IMR-90 (cell line): ENCODE measurements around the gene RPS27L. TPM values are rescaled to one million over a fixed set of nuclear protein-coding genes. Genes with fewer than 3 reads are reported as not detected.

Source experiments
- ATAC-seq: fragments of 200-7000 bp; cut with Tn5 transposase; 2 replicates; pipeline ENCODE4 v1.9.1; 2020; ENCODE audit warnings: low read depth, mild to moderate bottlenecking, moderate library complexity
- BruUV-seq: library from RNA; stranded (reverse); fragments of 400-500 nt; replicated peaks from 2 replicates; lab custom pipeline; 2021; lab: Mats Ljungman, UMichigan
- CTCF ChIA-PET: fragments of 300-600 bp; formaldehyde crosslinking; extraction: SDS; loops from one replicate; lab custom pipeline; 2021; ENCODE audit warnings: antibody characterized with exemption; lab: Yijun Ruan, JAX
- POLR2A ChIA-PET: fragments of 300-600 bp; sonication (Branson Sonifier 250); formaldehyde crosslinking; loops from one replicate; lab custom pipeline; 2022; ENCODE audit warnings: antibody characterized with exemption; ENCODE audit not compliant: unreplicated experiment; lab: Charles Lee
- DNase-seq: peaks from one replicate; pipeline ENCODE4 v3.0.0; 2013
- H2AFZ ChIP-seq: replicated peaks from 2 replicates; pipeline ENCODE3; 2013; ENCODE audit warnings: low read length, mild to moderate bottlenecking; ENCODE audit not compliant: poor library complexity
- H2AK5ac ChIP-seq: 2 replicates; pipeline ENCODE4 v1.6.1; 2013; ENCODE audit warnings: low read depth, low read length, inconsistent platforms
- H2AK9ac ChIP-seq: replicated peaks from 2 replicates; pipeline ENCODE3; 2013; ENCODE audit warnings: mild to moderate bottlenecking, low read depth, low read length, moderate library complexity; ENCODE audit not compliant: poor library complexity
- H2BK120ac ChIP-seq: 2 replicates; pipeline ENCODE4 v1.6.1; 2013; ENCODE audit warnings: low read depth, low read length, inconsistent platforms
- H2BK15ac ChIP-seq: 3 replicates; pipeline ENCODE4 v1.6.1; 2013; ENCODE audit warnings: low read depth, low read length, inconsistent platforms
- H2BK20ac ChIP-seq: 2 replicates; pipeline ENCODE4 v1.6.1; 2013; ENCODE audit warnings: low read depth, mild to moderate bottlenecking, inconsistent platforms, low read length, moderate library complexity
- H2BK5ac ChIP-seq: 2 replicates; pipeline ENCODE4 v1.6.1; 2013; ENCODE audit warnings: mild to moderate bottlenecking, low read depth, low read length, inconsistent platforms; ENCODE audit not compliant: poor library complexity, severe bottlenecking
- H3K14ac ChIP-seq: replicated peaks from 2 replicates; pipeline ENCODE4 v1.6.1; 2013; ENCODE audit warnings: low read depth, low read length, inconsistent platforms
- H3K18ac ChIP-seq: 2 replicates; pipeline ENCODE4 v1.6.1; 2013; ENCODE audit warnings: low read depth, low read length, control low read depth
- H3K23ac ChIP-seq: 2 replicates; pipeline ENCODE4 v1.6.1; 2013; ENCODE audit warnings: low read depth, low read length, inconsistent platforms
- H3K27ac ChIP-seq: 2 replicates; pipeline ENCODE4 v1.5.1; 2013; ENCODE audit warnings: mild to moderate bottlenecking, control low read depth, low read length; ENCODE audit not compliant: insufficient read depth
- H3K27me3 ChIP-seq: 2 replicates; pipeline ENCODE4 v1.6.1; 2013; ENCODE audit warnings: low read length; ENCODE audit not compliant: control insufficient read depth, insufficient read depth
- H3K36me3 ChIP-seq: 2 replicates; pipeline ENCODE4 v1.6.1; 2013; ENCODE audit warnings: low read length, mixed read lengths; ENCODE audit not compliant: control insufficient read depth, insufficient read depth
- H3K4ac ChIP-seq: 2 replicates; pipeline ENCODE4 v1.6.1; 2013; ENCODE audit warnings: low read depth, low read length, inconsistent platforms
- H3K4me1 ChIP-seq: 2 replicates; pipeline ENCODE4 v1.6.1; 2013; ENCODE audit warnings: low read length, mixed read lengths; ENCODE audit not compliant: control insufficient read depth, insufficient read depth
- H3K4me2 ChIP-seq: 2 replicates; pipeline ENCODE4 v1.6.1; 2013; ENCODE audit warnings: low read depth, mild to moderate bottlenecking, control low read depth, low read length, moderate library complexity
- H3K4me3 ChIP-seq: 2 replicates; pipeline ENCODE4 v1.5.1; 2013; ENCODE audit warnings: low read depth, mild to moderate bottlenecking, control low read depth, low read length, moderate library complexity; ENCODE audit not compliant: insufficient read depth
- H3K56ac ChIP-seq: 2 replicates; pipeline ENCODE4 v1.6.1; 2013; ENCODE audit warnings: low read length, inconsistent platforms; ENCODE audit not compliant: insufficient read depth; ENCODE audit errors: extremely low read depth
- H3K79me1 ChIP-seq, 2 experiments: 2 replicates each; pipeline ENCODE4 v1.6.1; 2013; ENCODE audit warnings: low read length in 2 of 2, inconsistent platforms in 1 of 2, low read depth in 1 of 2
- H3K9ac ChIP-seq: 2 replicates; pipeline ENCODE4 v1.6.1; 2013; ENCODE audit warnings: low read depth, low read length, control low read depth
- H3K9me1 ChIP-seq: 2 replicates; pipeline ENCODE4 v1.6.1; 2013; ENCODE audit warnings: low read length, inconsistent platforms; ENCODE audit not compliant: insufficient read depth
- H3K9me3 ChIP-seq: 2 replicates; pipeline ENCODE4 v1.6.1; 2013; ENCODE audit warnings: low read length; ENCODE audit not compliant: control insufficient read depth, insufficient read depth
- H4K20me1 ChIP-seq: 2 replicates; pipeline ENCODE4 v1.6.1; 2013; ENCODE audit warnings: low read length, inconsistent platforms; ENCODE audit not compliant: insufficient read depth
- H4K5ac ChIP-seq: 2 replicates; pipeline ENCODE4 v1.6.1; 2013; ENCODE audit warnings: mild to moderate bottlenecking, low read depth, low read length, control low read depth
- H4K8ac ChIP-seq, 2 experiments: 2 replicates each; pipeline ENCODE4 v1.6.1; 2013; ENCODE audit warnings: low read depth in 2 of 2, low read length in 2 of 2, control low read depth in 1 of 2, inconsistent platforms in 1 of 2
- H4K91ac ChIP-seq: 2 replicates; pipeline ENCODE4 v1.6.1; 2013; ENCODE audit warnings: low read depth, low read length, inconsistent platforms; ENCODE audit not compliant: insufficient read depth
- BHLHE40 ChIP-seq: fragments of 150-350 bp; IDR thresholded peaks from 2 replicates; pipeline ENCODE4 v1.6.1; 2016; ENCODE audit warnings: mild to moderate bottlenecking, low read depth, low read length
- CEBPB ChIP-seq: IDR thresholded peaks from 2 replicates; pipeline ENCODE4 v1.6.1; 2012; ENCODE audit warnings: low read depth, low read length, improper control_type of control experiment
- CHD1 ChIP-seq: IDR thresholded peaks from 2 replicates; pipeline ENCODE4 v1.6.1; 2012; ENCODE audit warnings: low read depth, low read length, improper control_type of control experiment
- CTCF ChIP-seq: conservative IDR thresholded peaks from 2 replicates; pipeline ENCODE4 v1.5.1; 2012; ENCODE audit warnings: mild to moderate bottlenecking, low read depth, low read length, improper control_type of control experiment
- ELK1 ChIP-seq: fragments of 150-350 bp; IDR thresholded peaks from 2 replicates; pipeline ENCODE4 v1.6.1; 2016; ENCODE audit warnings: low read depth, mild to moderate bottlenecking, low read length, moderate library complexity, borderline replicate concordance
- FOS ChIP-seq: fragments of 150-350 bp; IDR thresholded peaks from 2 replicates; pipeline ENCODE4 v1.6.1; 2016; ENCODE audit warnings: low read depth, low read length
- MAZ ChIP-seq: IDR thresholded peaks from 2 replicates; pipeline ENCODE4 v1.6.1; 2012; ENCODE audit warnings: low read depth, mild to moderate bottlenecking, low read length, improper control_type of control experiment, moderate library complexity, borderline replicate concordance
- MXI1 ChIP-seq: IDR thresholded peaks from 2 replicates; pipeline ENCODE4 v1.6.1; 2012; ENCODE audit warnings: low read depth, mild to moderate bottlenecking, low read length, moderate library complexity, borderline replicate concordance
- NFE2L2 ChIP-seq: fragments of 150-350 bp; IDR thresholded peaks from 2 replicates; pipeline ENCODE4 v1.6.1; 2016; ENCODE audit warnings: low read depth, mild to moderate bottlenecking, low read length
- POLR2A ChIP-seq: IDR thresholded peaks from 2 replicates; pipeline ENCODE4 v1.6.1; 2012; ENCODE audit warnings: mild to moderate bottlenecking, low read depth, low read length
- RAD21 ChIP-seq: IDR thresholded peaks from 2 replicates; pipeline ENCODE4 v1.6.1; 2012; ENCODE audit warnings: low read length, improper control_type of control experiment
- RCOR1 ChIP-seq: IDR thresholded peaks from 2 replicates; pipeline ENCODE4 v1.6.1; 2012; ENCODE audit warnings: mild to moderate bottlenecking, low read length, improper control_type of control experiment; ENCODE audit not compliant: insufficient replicate concordance
- SMC3 ChIP-seq: fragments of 150-350 bp; IDR thresholded peaks from 2 replicates; pipeline ENCODE4 v1.6.1; 2016; ENCODE audit warnings: low read depth, mild to moderate bottlenecking, antibody characterized with exemption, low read length, moderate library complexity
- WGBS, 2 experiments: methylation state at CpG; one replicate each; pipeline versions ENCODE4 v1.1.5 to v1.1.7; 2013; ENCODE audit warnings: missing lambda C conversion rate in 2 of 2; ENCODE audit not compliant: insufficient read length in 1 of 2; ENCODE audit errors: extremely low coverage in 2 of 2; 5-methylcytosine and 5-hydroxymethylcytosine counted together
- dilution Hi-C: fragments of 300-500 bp; cut with HindIII; formaldehyde crosslinking; loops from one replicate; pipeline ENCODE4 v1.14.3; 2018; ENCODE audit warnings: low sequenced_read_pairs; ENCODE audit not compliant: unreplicated experiment
- in situ Hi-C: fragments of 300-500 bp; cut with MboI; formaldehyde crosslinking; loops from 3 replicates; pipeline ENCODE4 v1.14.3; 2019; ENCODE audit warnings: low sequenced_read_pairs, inconsistent platforms, mixed read lengths
- intact Hi-C: fragments of 100-400 bp; cut with micrococcal nuclease; formaldehyde crosslinking; loops from 2 replicates; pipeline ENCODE4 v1.10.0; 2022
- polyA plus RNA-seq, 3 experiments: library from polyadenylated mRNA; depleted of rRNA; stranded (reverse); fragments of >200 nt; gene quantifications; 2 replicates each; pipeline ENCODE4 v1.2.3, GENCODE V29; 2012; ENCODE audit warnings: low replicate concordance in 1 of 3
- total RNA-seq: library from RNA; depleted of rRNA; stranded (reverse); fragments of >200 nt; gene quantifications from 2 replicates; pipeline ENCODE4 v1.2.3, GENCODE V29; 2012

Gene RPS27L
- total and polyA plus RNA-seq, 2 of the 4 experiments (the other 2 are of a cell fraction) = 53.1 to 302 TPM

DNA sequence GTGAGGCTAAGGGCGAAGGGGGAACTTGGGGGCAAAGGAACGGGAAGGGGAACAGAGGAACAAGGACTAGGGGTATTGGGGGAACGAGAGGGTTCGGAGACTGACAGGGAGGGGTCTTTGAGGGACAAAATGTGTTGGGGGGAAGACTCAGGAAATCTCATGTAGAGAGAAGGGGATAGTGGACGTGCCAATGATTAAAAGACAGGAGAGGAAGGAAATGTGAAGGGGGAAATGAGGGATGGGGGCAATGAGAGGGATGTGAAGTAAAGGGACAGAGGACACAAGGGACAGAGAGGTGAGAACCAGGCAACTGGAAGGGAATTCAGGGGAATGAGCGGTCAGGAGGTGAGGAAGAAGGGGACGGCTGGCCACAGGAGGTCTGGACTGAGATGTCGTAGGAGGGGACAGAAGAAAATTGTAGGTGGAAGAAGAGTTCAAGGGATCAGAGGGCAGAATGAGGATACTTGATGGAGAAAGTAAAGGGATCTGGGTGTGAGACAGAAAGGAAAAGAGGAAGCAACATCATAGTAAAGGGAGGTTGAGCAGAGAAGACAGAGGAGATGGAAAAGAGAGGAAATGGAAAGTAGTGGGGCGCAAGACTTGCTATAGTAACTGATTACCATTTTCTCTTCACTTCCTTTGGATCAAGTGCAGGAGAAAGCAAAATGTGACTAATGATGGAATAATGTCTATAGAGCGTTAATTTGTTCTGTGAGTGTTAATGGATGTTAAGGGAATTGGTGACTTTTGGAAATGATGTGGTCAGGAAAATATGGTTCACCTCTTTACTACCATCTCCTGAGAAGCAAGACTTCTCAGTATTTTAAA lies 32.9 kb upstream of the RPS27L start:
- Histone ChIP-seq H2AFZ (peak overlapping the region; percentile 97), H3K14ac (peak overlapping the region; percentile 97), H3K9ac (peak overlapping the region; percentile 98), H3K4ac (peak overlapping the region; percentile 88), H3K4me1 (peaks cover 10% of the 10 kb centered on the region), H2BK5ac (peak overlapping the region; percentile 95), H3K9me1 (peaks cover 8% of the 10 kb centered on the region), H4K91ac (peak overlapping the region; percentile 74), H2BK15ac (peak overlapping the region; percentile 8; the same call in 1 of the 3 replicates), H3K27me3 (no peaks in the 10 kb centered on the region), H4K8ac (peak overlapping the region; percentile 29 to 63; a peak in 3 of 4 replicates), H3K23ac (peak overlapping the region; percentile 97), H3K79me1 (peaks cover 17 to 51% of the 10 kb centered on the region in 2 experiments), H4K20me1 (peaks cover 12% of the 10 kb centered on the region; the same call in 1 of the 2 replicates), H4K5ac (peak overlapping the region; percentile 19), H2AK9ac (peak overlapping the region; percentile 90), H3K4me2 (peak overlapping the region; percentile 99), H3K9me3 (no peaks in the 10 kb centered on the region), H2BK20ac (peak overlapping the region; percentile 32; the same call in 1 of the 2 replicates), H3K27ac (peak overlapping the region; percentile 97), H3K36me3 (no peaks in the 10 kb centered on the region), H3K4me3 (peak overlapping the region; percentile 95), H3K56ac (peak overlapping the region; percentile 69), H2BK120ac (peak overlapping the region; percentile 63), H3K18ac (peak overlapping the region; percentile 85), H2AK5ac (peak overlapping the region; percentile 96)
- ChIA-PET CTCF (no interaction called here), POLR2A (interaction anchor here (0.6 to 1.2 kb wide), 2 partner anchors 33 to 101 kb away, joined by 4 to 8 read pairs; partner anchors contain the start of gene RPS27L)
- in situ Hi-C loops (no loop called here), intact Hi-C loops (loop anchor here (2.0 to 5.0 kb wide), 2 partner anchors 33 to 87 kb away; partner anchors contain the start of genes APH1B and RPS27L), dilution Hi-C loops (no loop called here)
- 0 out of 2 replicates have a peak, but pooled peaks have one; percentile 0 for ATAC-seq
- no peak for DNase-seq
- no TSS peak for BruUV-seq
- 0% methylated on average over 6 of the region's 10 CpGs; no CpG with 5 or more reads in 1 of the 2 experiments for WGBS, 2 experiments
- TF ChIP-seq POLR2A (no peak), MAZ (no peak), CTCF (no peak), RAD21 (no peak), ELK1 (no peak), MXI1 (no peak), RCOR1 (no peak), NFE2L2 (no peak), CHD1 (no peak), BHLHE40 (no peak), SMC3 (no peak), FOS (no peak), CEBPB (no peak)
